Upper lobe of left lung (tissue), 6 donors: ENCODE data around the gene TRNAU1AP. TPM values are rescaled to one million over a fixed set of nuclear protein-coding genes. Genes with fewer than 3 reads are reported as not detected.

ENCODE experiments used
- ATAC-seq, 2 donors: fragments of 200-7000 bp; cut with Tn5 transposase; one replicate each; pipeline ENCODE4 v1.9.1; 2022; ENCODE audit warnings: mild to moderate bottlenecking in 2 of 2, moderate library complexity in 2 of 2; ENCODE audit not compliant: low FRiP score in 2 of 2
- DNase-seq, 2 donors: peaks; one replicate each; pipeline ENCODE4 v3.0.0-alpha.2; 2019 to 2020
- H3K27ac ChIP-seq, 4 donors: fragments of 200-600 bp; sonication (generic); one replicate each; pipeline ENCODE4 v1.5.1; 2016 to 2019
- H3K27me3 ChIP-seq, 4 donors: fragments of 200-600 bp; sonication (generic); one replicate each; pipeline ENCODE4 v1.5.1; 2017 to 2019
- H3K36me3 ChIP-seq, 4 donors: fragments of 200-600 bp; sonication (generic); one replicate each; pipeline ENCODE4 v1.5.1; 2016 to 2019
- H3K4me1 ChIP-seq, 4 donors: fragments of 200-600 bp; sonication (generic); one replicate each; pipeline ENCODE4 v1.5.1; 2018 to 2019
- H3K4me3 ChIP-seq, 4 donors: fragments of 200-600 bp; sonication (generic); one replicate each; pipeline ENCODE4 v1.5.1; 2017 to 2019; ENCODE audit warnings: mild to moderate bottlenecking in 2 of 4, moderate library complexity in 1 of 4
- H3K9me3 ChIP-seq, 4 donors: fragments of 200-600 bp; sonication (generic); one replicate each; pipeline ENCODE4 v1.5.1; 2018 to 2019
- CTCF ChIP-seq, 6 experiments: fragments of 450-650 bp in 4 of 6; fragments of 200-600 bp in 2 of 6; sonication (generic) in 2 of 6; IDR thresholded peaks; one replicate each; pipeline ENCODE4 v1.5.1; 2016 to 2019; ENCODE audit warnings: antibody characterized with exemption in 6 of 6
- EP300 ChIP-seq, 4 donors: sonication (generic); formaldehyde crosslinking; IDR thresholded peaks; one replicate each; pipeline ENCODE4 v1.5.1; 2017; ENCODE audit warnings: antibody characterized with exemption in 4 of 4, control low read depth in 2 of 4
- POLR2A ChIP-seq, 4 donors: fragments of 450-650 bp; IDR thresholded peaks; one replicate each; pipeline ENCODE4 v1.5.1; 2016 to 2017; ENCODE audit warnings: antibody characterized with exemption in 4 of 4, mild to moderate bottlenecking in 2 of 4
- POLR2AphosphoS5 ChIP-seq, 2 donors: sonication (generic); formaldehyde crosslinking; IDR thresholded peaks; one replicate each; pipeline ENCODE4 v1.5.1; 2017; ENCODE audit warnings: antibody characterized with exemption in 2 of 2
- WGBS, 2 donors: methylation state at CpG; one replicate each; pipeline ENCODE4 v1.1.5; 2017 to 2018; 5-methylcytosine and 5-hydroxymethylcytosine counted together
- small RNA-seq, 4 donors: library from RNA; depleted of rRNA; stranded (forward); fragments of <200 nt; gene quantifications; one replicate each; pipeline ENCODE3, GENCODE V24; 2016
- total RNA-seq, 6 donors: library from RNA; depleted of rRNA in 4 of 6; stranded (reverse); fragments of >200 nt in 4 of 6; gene quantifications; one replicate each; pipeline versions ENCODE4 v1.1.0 to v1.2.1, GENCODE V29; 2016 to 2021
- donor health status: DM: no; HTN: no; CAD: no; lungs with moderate emphysema.
- donor health status: DM: no; HTN: yes; CAD: no; lungs with severe emphysema.

TRNAU1AP gene
- total RNA-seq, 6 donors from 2014 or later: 19.6 to 35.6 (median 25.3) TPM

- Histone ChIP-seq H3K36me3 (peaks cover 9 to 97% (median 76%) of the 10 kb centered on the region in 4 donors), H3K4me1 (no peaks in the 10 kb centered on the region)
Measured at GRCh38 chr1:28613175-28613574, 60.3 kb downstream of the TRNAU1AP start.

More at GRCh38 chr1:28613175-28613574, 60.3 kb downstream of the TRNAU1AP start:
- no peak overlapping the region for H3K27ac ChIP-seq
- no peaks in the 10 kb centered on the region for H3K27me3 ChIP-seq
- WGBS, 2 donors: 91 to 95% methylated on average over 5 of the region's 5 CpGs
- no peak for ATAC-seq
- H3K4me3 ChIP-seq: no peak overlapping the region
- no peak for DNase-seq
- H3K9me3 ChIP-seq: no peaks in the 10 kb centered on the region
- TF ChIP-seq POLR2A (IDR thresholded peaks at IDR 0.05) (no peak), EP300 (IDR thresholded peaks at IDR 0.05) (no peak), CTCF (IDR thresholded peaks at IDR 0.05) (no peak), POLR2AphosphoS5 (IDR thresholded peaks at IDR 0.05) (no peak)

Small RNA genes within 50 kb of the gene (small RNA-seq; reads per million reads assigned to genes)
- 0 reads per million in 4 donors for gene SNORA16A
- gene SNORA44: 0 reads per million in 4 donors
- gene SNORA61: 0 reads per million in 4 donors
- 0 reads per million in 4 donors for gene SNORA73A
- 12.1 to 94.8 (median 35.2) reads per million in 4 donors for gene SNORA73B
- gene SNORD99: 33,850 to 167,615 (median 112,741) reads per million in 4 donors

Other genes starting within 250 kb of the TRNAU1AP start
- gene MED18, start 224.0 kb upstream of the TRNAU1AP start, total RNA-seq: 10 to 100 TPM; 11.3 to 30.4 (median 14.6) TPM
- gene PHACTR4, start 183.3 kb upstream of the TRNAU1AP start, total RNA-seq: 10 to 100 TPM; 28.8 to 38.7 (median 33.9) TPM
- 10 to 100 TPM; 17.6 to 32.7 (median 20.1) TPM for gene RCC1, start 47.0 kb upstream of the TRNAU1AP start, total RNA-seq
- gene RAB42, start 39.2 kb downstream of the TRNAU1AP start, total RNA-seq: 10 to 100 TPM in 3 of 6 donors, 1 to 10 TPM in 3; 3.9 to 13.7 (median 9.8) TPM
- 10 to 100 TPM; 10.9 to 24.1 (median 19.6) TPM for gene TAF12, start 90.0 kb downstream of the TRNAU1AP start, total RNA-seq
- gene RNU11, start 95.5 kb downstream of the TRNAU1AP start, total RNA-seq: not detected
- gene GMEB1, start 115.7 kb downstream of the TRNAU1AP start, total RNA-seq: 10 to 100 TPM in 4 of 6 donors, 1 to 10 TPM in 2; 7.3 to 14.3 (median 10.5) TPM
- 10 to 100 TPM; 40.1 to 72.5 (median 59.0) TPM for gene YTHDF2, start 183.9 kb downstream of the TRNAU1AP start, total RNA-seq